ENCODE measurements around the gene TSPAN9. TPM values are rescaled to one million over a fixed set of nuclear protein-coding genes. Genes with fewer than 3 reads are reported as not detected.
A peak's percentile ranks its signal among the peaks of the same experiment; 100 is the strongest.

The TSPAN9 gene
- total RNA-seq, 2 donors from 2014 or later: 41.9 to 50.0 TPM

DNA sequence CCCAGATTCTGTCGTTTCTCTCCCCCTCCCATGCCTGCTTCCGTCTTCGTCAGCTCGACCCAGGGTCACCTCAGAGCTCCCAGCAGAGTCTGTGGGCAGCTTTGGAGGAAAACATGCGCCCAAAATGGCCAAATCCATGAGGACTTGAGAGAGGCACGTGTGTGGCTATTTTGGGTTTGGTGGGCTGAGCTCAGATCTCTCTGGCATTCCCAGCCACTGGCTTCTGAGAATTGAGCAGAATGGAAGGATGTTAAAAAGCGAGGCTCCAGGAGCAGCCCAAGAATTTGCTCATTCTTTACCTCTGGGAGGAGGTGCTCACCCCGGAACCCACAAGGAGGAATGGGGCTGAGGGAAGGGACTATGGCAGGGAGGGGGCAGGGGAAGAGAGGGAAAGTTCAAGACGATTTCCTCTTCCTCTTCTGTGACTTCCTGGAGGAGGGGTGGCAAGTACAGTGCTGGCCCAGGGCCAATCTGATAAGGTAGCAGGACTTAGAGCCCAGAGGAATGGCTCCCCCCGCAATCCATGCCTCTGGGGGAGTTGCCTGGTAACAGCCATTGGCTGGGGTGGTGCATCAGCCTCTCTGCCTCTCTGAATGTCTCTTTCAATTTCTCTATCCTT is 20.1 kb downstream of the TSPAN9 start:
- DNase-seq (ENCODE audit: low spot score): peak; percentile 58
- Histone ChIP-seq H3K4me3 (no peak overlapping the region), H3K27ac (peak overlapping the region; percentile 29 to 42), H3K36me3 (no peaks in the 10 kb centered on the region), H3K4me1 (replicated peaks) (peaks cover 5% of the 10 kb centered on the region), H3K9me3 (no peaks in the 10 kb centered on the region), H3K27me3 (replicated peaks; ENCODE audit: insufficient read depth) (no peaks in the 10 kb centered on the region)
- WGBS: 32% methylated on average over 10 of the region's 10 CpGs
- TF ChIP-seq POLR2AphosphoS5 (IDR thresholded peaks at IDR 0.05) (peak; percentile 46), CTCF (IDR thresholded peaks at IDR 0.05) (no peak)
- intact Hi-C loops (cut with DNase I): no loop called here

DNA sequence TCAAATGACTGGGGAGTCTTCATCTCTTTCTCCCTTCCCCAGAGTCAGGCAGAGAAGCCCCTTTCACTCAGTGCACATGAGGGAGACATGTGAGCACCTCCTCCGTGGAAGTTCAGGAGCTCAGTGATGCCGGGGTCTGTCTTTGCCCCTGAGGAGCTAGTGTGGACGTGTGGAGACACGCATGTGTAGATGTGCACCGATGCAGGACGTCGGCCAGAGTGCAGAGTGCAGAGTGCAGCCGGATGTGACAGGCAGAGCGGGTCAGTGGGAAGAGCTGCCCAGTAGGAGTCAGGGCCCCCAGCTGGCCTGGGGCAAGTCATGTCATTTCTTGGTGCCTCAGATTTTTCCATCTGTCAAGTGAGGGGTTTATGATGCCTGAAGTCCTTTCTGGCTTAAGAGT is 20.7 kb downstream of the TSPAN9 start:
- H3K27ac ChIP-seq: peak overlapping the region in 1 of 2 donors; percentile 29
- H3K4me1 ChIP-seq (replicated peaks): peaks cover 5% of the 10 kb centered on the region
- H3K27me3 ChIP-seq (replicated peaks; ENCODE audit: insufficient read depth): no peaks in the 10 kb centered on the region
- no peak for TF ChIP-seq POLR2AphosphoS5 (IDR thresholded peaks at IDR 0.05)
- TF ChIP-seq CTCF (IDR thresholded peaks at IDR 0.05): no peak
- no peak for TF ChIP-seq POLR2A (IDR thresholded peaks at IDR 0.05)
- WGBS: 39% methylated on average over 9 of the region's 9 CpGs
- no peak overlapping the region for H3K4me3 ChIP-seq
- no peaks in the 10 kb centered on the region for H3K9me3 ChIP-seq
- no peak for DNase-seq (ENCODE audit: low spot score)
- intact Hi-C loops (cut with DNase I): no loop called here
- no peaks in the 10 kb centered on the region for H3K36me3 ChIP-seq

DNA sequence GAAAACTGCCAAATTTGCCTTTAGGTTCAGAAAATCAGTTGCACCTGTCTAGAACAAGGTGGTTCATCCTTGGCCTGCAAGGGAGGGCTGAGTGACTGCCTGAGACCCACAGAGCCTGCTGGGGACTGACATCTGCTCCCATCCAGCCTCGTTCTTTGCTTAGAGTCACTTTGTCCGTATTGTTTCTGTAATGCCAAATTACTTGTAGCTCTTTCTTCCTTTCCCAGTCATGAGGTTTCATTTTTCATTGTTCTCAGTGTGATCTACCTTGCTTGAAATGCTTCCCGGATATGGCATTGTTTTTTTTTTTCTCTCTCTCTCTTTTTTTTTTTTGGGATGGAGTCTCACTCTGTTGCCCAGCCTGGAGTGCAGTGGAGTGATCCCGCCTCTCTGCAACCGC is 21.3 kb downstream of the TSPAN9 start:
- Histone ChIP-seq H3K9me3 (no peaks in the 10 kb centered on the region), H3K4me3 (no peak overlapping the region), H3K27me3 (replicated peaks; ENCODE audit: insufficient read depth) (no peaks in the 10 kb centered on the region), H3K36me3 (no peaks in the 10 kb centered on the region), H3K4me1 (replicated peaks) (peaks cover 5% of the 10 kb centered on the region), H3K27ac (no peak overlapping the region)
- WGBS: 72% methylated on average over 5 of the region's 5 CpGs
- no peak for DNase-seq (ENCODE audit: low spot score)
- intact Hi-C loops (cut with DNase I): no loop called here
- TF ChIP-seq CTCF (IDR thresholded peaks at IDR 0.05) (no peak), POLR2AphosphoS5 (IDR thresholded peaks at IDR 0.05) (no peak), POLR2A (IDR thresholded peaks at IDR 0.05) (no peak)

DNA sequence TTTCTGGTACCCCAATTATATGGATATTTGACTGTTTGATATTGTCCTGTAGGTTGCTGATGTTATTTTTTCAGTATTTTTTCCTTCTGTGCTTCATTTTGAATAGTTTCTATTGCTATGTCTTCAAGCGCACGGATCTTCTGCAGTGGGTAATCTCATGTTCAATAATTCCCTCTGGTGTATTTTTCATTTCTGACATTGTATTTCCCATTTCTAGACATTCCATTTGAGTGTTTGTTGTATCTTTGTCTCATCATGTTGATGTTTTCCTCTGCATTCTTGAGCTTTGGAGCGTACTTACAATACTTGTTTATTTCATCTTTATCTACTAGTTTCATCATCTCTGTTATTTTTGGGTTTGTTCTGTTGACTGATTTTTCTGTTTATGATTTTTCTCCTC is 22.0 kb downstream of the TSPAN9 start:
- H3K4me1 ChIP-seq (replicated peaks): peaks cover 5% of the 10 kb centered on the region
- DNase-seq (ENCODE audit: low spot score): no peak
- no peak overlapping the region for H3K4me3 ChIP-seq
- no peaks in the 10 kb centered on the region for H3K9me3 ChIP-seq
- H3K27ac ChIP-seq: no peak overlapping the region
- H3K36me3 ChIP-seq: no peaks in the 10 kb centered on the region
- intact Hi-C loops (cut with DNase I): no loop called here
- H3K27me3 ChIP-seq (replicated peaks; ENCODE audit: insufficient read depth): no peaks in the 10 kb centered on the region
- WGBS: 91% methylated on average over 3 of the region's 3 CpGs
- TF ChIP-seq POLR2AphosphoS5 (IDR thresholded peaks at IDR 0.05) (no peak), POLR2A (IDR thresholded peaks at IDR 0.05) (no peak), CTCF (IDR thresholded peaks at IDR 0.05) (no peak)

GRCh38 chr12:3101309-3102024 is 24.3 kb downstream of the TSPAN9 start:
- Histone ChIP-seq H3K9me3 (no peaks in the 10 kb centered on the region), H3K36me3 (no peaks in the 10 kb centered on the region), H3K27me3 (replicated peaks; ENCODE audit: insufficient read depth) (no peaks in the 10 kb centered on the region), H3K4me1 (replicated peaks) (peaks cover 5% of the 10 kb centered on the region), H3K4me3 (no peak overlapping the region), H3K27ac (no peak overlapping the region)
- DNase-seq (ENCODE audit: low spot score): no peak
- 57% methylated on average over 10 of the region's 10 CpGs for WGBS
- intact Hi-C loops (cut with DNase I): no loop called here
- no peak for TF ChIP-seq CTCF (IDR thresholded peaks at IDR 0.05)
- TF ChIP-seq POLR2AphosphoS5 (IDR thresholded peaks at IDR 0.05): no peak
- TF ChIP-seq POLR2A (IDR thresholded peaks at IDR 0.05): no peak
